ENCODE results near the gene ZNF831.

ZNF831 gene

DNA sequence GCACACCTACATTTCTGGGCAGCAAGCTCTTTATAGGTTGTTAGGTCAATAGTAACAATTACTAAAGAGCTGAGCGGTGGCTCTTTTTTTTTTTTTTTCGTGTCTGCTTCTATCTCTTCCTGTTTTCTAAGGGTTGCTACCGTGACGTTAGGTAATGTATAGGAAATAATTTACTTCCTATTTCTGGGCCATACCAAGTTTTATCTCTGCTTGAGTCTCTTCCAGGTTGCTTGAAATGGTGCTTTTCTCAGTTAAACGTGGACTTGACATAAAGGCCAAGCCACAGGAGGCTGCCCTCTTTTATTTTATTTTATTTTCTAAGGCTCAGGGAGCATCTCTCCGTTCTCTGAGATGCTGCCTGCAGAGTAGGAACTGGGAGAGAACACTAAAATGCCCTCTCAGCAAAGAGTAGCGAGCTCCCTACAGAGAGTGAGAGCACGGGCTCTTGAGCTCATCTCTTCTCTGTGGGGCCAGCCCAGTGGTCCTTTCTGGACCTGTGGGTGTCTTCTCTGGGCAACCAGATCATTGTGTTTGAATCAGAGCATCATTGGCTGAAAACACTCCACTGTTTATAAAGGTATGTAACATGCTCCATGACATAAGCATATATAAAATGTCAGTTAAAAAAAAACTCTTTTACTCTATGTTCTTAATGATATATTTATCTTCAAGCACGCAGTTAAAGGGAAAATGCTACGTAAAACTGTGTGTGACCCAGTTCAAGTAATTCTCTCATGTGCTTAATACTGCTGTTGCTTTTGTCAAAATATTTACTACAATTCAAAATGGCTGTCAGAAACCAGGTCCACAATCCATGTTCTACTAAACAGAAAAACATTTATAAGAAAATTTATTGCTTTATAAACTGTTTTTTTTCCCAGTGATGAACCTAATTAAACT, at the start of gene ZNF831:
Gene ZNF831, plus strand, starts transcription at position 191 of the 900 bp plus-strand sequence. CDS start 27,199 bp downstream, outside the sequence.
- DNase-seq, result no peak

DNA sequence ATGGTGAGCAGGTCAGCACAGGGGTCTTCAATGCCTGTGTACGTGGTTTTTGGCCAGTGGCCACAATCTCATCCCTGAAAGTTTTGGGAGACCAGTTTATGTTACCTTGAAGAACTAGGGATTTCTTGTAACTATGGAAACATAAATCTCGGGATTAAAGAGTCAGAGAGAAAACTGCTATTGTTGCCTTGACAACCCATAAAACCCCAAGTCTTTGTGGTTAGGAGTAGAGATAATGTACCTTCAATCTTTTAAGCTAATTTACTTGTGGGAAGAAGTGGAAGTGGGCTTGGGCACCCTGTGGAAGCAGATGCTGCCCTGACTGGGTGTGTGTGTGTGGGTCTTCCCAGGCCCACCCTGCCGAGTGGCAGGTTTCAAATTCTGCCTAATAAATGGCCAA, 46.1 kb upstream of the ZNF831 start:
- no peak for DNase-seq

DNA sequence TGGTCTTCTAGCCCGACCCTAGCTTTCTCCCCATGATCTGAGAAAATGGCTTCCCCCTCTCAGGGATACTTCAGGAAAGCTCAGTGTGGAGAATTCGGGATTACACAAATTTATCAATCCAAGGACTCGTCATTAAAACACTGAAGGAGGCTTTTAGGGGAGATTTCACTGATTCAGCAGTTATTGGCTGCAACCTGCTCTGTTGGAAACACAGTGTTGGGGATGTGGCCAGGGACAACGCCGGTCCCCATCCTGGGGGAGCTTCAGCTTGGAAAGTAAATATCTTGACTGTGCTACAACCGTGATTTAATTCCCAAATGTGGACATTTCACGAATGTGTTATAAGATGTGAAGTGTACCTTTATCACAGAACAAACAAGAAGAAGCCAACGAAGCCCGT, 44.8 kb upstream of the ZNF831 start:
- DNase-seq, result no peak

DNA sequence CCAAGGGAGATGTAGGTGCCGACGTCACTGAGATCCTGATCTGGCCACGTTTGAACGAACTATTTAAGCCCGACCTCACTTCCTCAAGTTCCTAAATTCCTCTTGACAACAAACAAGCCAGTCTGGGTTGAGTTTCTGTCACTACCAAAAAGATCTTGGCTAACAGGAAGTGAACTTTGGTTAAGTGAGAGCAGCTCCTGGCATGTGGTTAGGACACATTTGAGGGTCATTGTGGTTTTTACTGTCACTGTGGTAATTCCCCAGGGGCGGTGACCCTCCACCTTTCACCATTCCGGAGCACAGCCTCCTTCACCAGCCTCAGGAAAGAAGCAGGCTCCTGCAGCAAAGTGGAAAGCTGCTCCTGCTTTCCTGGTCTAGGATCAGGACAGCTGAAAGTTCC, 43.1 kb upstream of the ZNF831 start:
- no peak for DNase-seq

DNA sequence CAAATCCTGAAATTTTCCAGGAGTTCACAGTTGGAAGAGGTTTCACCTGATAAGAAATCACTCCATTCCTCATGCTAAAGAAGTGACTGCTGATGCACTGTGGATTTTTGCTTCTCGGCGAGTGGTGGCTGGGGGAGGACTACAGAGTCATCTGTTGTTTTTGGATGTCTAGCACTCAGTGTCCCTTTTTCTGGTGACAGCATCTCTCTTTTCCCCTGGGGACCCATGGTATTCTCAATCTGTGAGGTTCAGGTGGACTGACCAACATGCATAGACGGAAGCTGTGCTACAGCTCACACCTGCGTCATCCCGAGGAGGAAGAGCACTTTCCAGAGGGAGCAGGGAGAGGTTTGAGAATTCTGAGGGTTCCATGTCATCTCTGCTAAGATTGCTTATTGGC, 42.7 kb upstream of the ZNF831 start:
- no peak for DNase-seq

DNA sequence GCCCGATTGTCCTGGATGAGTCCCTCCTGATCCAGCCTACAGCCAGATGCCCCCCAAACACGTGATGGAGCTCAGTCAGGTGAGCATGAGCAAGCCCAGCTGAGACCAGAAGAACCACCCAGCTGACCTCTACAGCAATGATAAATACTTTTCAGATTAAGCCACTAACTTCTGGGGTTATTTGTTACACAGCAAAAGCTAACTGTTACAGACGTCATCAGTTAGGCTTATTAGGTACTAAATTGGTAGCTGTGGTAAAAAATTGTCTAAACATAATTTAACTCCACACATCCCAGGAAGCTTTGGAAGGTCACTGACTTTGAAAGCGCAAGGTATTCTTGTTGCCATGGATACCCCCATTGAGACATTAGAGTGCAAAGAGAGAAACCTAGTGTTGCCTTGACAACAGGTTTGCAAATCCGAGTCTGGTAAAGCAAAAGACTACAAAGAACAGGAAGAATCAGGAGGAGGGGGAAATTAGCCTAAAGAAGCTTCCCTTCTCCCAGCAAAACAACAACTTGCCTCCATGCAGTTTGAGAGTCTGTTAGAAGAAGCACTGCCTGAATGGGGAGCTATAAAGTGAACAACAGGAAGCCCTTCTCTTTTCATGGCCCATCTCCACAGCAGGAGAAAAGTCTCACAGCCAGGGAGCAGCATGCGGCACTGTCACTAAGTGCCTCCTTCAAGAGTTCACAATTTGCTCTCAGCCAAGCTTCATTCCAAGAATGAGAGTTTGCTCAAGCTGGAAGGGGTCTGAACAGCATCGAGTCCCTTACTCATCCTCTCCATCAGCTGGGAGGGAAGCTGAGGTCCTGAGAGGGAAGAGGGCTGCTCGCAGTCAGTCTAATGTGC, 41.7 kb upstream of the ZNF831 start:
- no peak for DNase-seq

DNA sequence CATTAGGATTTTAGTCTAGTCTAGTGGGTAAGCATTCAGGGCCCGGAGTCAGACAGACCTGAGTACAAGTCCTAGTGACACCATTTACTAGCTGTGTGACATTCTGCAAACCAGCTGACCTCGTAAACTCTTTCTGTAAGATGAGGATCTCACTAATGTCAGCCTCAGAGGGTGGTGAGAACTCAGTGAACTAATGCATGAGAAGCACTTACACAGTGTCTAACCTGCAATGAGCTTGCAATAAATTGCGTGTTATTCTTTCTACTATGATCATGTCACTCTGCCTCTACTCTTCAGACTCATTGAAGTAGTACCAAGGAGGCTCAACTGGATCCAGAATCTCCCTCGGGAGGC, 41.1 kb upstream of the ZNF831 start:
- DNase-seq, result no peak

DNA sequence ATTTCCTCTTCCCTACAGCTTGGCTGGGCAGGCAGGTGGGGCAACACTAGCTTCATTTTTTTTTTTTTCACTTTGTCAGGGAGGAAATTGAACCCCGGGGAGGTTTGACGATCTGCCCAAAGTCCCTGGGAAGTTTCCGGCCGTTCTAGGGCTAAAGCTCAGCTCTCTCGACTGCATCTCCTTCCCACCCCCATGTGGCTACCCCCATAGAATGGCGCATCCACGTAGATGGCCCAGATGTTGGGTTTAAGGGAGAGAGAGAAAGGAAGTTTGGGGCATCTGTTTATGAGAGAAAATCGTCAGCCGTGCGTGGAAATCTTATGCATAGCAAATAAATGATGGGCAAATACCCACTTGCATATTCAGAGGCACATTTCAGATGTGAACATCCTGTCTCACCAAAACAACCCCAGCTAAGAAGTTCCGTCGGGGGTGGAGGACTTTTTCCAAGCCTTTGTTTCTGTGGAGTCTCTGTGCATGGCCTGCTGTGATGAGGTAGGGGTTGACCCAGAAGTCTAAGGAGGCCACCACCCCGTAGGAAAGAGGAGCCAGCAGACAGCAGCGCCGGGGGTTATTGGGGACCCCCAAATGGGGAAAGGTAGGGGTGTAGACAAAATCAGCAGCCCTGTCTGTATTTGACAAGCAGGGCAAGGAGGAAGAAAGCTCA, 40.5 kb upstream of the ZNF831 start:
- DNase-seq, result no peak

DNA sequence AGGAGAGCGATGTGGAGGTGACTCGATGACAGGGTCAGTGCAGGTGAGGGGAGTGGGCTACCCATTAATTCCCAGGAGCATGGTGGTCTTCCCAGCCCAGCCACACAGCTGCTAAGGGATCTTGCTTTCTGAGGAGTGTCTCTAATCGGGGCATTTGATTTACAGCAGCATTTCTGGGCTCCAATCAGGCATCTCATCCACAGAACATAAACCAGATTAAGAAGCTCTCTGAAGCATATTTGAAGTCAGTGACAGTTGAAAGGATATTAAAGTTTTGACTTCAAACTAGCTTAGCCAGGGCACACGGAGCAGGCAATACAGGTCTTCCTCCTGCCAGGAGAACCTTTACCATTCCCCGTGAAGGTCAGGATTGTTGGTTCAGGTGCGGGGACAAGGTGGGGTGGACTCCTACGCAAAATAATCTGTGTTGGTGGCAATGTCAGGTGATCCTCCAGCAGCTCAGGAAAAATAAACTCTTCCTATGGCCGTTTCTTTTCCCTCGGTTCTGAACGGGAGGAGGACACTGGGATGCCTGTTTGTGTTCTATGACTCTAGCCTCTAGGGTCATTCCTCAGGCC, 39.9 kb upstream of the ZNF831 start:
- no peak for DNase-seq

DNA sequence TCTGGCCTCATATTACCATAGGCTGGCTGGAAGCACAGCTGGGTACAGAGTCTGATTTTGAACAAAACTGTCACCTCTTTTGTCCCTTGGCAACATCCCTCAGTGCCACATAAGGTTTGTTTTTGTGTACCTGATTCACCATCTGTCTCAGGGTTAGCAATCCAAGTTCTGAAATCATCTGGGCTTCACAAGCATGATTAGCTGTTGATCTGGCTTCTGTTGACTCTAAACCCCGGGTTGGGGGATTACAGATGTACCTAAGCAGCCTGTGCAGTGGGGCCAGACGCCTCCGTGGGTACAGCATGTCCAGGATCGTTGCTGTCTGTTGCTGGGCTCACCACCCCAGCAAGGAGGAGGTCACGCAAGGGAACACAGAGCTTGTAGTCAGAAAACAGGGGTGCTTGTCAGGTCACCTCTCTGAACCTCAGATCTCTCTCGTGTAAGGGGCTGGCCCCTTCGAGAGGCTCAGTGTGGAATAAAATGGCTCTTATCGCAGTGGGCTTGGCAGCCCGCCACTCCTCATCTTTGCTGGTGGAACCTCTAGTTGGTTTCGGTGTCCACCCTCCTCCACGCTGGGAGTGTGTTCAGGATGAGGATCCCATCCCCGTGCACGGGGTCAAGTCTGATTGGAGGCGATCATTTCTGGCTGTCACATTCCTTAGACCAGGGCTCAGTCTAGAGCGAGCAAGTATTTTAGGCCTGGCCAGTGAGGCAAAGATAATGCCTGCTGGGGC, 39.2 kb upstream of the ZNF831 start:
- DNase-seq, result no peak

DNA sequence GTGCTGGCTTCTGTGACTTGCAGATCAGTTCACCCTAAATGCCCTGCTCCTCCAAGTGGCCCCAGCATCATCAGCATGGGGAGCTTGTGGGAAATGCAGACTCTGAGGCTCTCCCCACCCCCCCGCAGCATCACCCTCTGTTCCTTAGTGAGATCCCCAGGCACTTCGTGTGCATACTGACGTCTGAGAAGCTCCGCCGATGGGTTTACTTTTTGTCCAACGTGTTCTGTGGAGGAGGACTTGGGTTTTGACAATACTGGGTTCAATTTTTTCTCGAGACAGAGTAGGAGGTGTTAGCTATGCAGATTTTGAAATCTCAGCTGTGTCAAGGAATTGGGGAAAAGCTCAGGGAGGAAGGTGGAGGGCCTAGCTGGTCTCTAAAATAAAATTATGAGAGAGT, 38.3 kb upstream of the ZNF831 start:
- no peak for DNase-seq

DNA sequence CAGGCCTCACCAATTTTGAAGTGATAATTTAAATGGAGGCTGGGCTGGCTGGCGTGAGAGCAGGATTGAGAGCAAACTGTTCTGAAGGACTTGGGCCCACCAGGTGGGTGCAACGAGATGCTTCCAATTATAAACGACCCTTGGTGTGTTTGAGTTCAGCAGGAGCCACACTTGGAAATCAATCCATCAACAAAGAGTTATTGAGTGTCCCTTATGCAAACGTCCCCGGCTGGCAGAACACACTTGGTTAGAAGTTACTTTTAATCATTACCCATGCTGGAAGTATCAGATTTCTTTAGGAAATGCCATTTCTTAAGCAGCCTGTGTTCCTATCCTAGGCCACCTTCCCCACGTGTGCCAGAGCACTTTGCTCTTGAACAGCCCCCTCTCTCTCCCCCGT, 37.8 kb upstream of the ZNF831 start:
- no peak for DNase-seq

DNA sequence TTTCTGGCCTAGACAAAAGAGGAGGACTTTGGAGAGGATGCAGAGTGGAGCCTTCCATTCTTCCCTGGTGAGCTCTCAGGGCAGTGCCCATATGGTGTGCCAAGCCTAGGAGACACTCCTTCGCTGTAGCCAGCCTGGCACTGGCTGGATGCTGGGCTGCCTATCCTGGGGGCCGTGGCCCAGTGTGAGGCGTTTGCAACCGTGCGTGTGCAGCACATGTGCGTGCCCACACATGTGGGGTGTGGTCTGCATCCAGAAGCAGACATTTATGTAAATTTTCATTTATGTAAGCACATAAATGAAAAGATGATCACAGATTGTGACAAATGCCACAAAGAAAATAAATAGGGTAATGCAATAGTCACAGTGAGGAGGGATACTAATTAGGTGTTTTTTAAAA, 35.8 kb upstream of the ZNF831 start:
- no peak for DNase-seq

DNA sequence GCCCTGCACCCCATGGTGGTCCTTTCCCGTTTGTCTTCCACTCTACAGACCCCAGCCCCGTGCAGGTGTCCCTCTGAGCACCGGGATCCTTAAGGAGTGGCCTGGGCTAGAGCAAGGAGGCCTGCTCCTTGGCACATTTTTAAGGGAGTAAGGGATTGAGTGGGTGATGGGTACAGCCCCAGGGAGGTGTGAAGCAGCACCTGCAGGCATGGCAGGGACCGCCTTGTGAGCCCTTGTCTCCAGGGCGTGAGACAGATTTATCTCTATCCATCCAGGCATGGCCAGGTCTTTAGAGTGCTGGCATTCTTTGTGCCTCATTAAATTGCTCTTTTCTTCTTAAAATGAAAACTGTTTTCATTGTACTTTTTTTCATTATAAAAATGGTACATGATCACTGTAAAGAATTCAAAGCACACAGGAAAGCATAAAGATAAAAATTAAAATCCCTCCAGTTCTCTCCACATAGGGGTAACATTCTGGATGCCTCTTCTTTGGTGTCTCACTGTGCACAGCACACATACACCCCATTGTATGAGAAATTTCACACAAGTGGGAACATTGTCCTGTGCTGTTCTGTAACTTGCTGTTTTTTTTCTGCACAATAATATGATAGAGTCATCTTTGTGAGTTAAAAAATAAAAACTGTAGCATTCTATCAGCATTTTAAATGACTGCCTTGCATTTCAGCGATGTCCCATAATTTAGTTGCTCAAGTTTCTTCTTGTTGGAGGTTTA, 31.9 kb upstream of the ZNF831 start:
- DNase-seq, result no peak

DNA sequence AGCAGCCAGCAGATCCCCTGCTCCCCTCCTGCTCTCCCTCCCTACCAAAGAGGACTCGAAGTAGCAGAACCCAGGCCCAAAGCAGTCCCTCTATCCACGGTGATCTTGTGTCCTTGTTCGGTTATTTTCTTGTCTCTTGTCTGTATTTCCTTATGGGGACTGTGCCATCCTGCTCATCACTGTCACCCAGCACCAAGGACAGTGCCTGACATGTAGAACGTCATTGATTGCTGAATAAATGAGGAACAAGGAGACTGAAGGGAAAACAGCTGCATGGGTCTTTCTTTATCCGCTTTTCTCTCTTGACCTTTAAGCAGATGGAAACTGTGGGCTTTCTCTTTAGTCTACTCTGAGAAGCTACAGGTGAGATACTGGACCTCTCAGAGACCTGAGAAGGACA, 29.4 kb upstream of the ZNF831 start:
- DNase-seq, result no peak

DNA sequence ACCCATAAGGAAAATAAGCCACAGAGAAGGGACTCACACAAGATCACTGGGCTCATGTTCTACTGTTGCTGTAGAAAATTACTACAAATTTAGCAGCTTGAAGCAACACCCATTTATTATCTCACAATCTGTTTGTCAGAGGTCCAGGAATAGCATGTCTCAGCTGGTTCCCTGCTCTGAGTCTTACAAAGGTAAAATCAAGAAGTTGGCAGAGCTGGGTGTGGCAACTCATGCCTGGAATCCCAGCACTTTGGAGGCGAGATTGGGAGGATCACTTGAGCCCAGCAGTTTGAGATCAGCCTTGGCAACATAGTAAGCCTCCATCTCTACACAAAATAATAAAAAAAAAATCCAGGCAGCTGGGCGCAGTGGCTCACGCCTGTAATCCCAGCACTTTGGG, 28.5 kb upstream of the ZNF831 start:
- DNase-seq, result no peak

DNA sequence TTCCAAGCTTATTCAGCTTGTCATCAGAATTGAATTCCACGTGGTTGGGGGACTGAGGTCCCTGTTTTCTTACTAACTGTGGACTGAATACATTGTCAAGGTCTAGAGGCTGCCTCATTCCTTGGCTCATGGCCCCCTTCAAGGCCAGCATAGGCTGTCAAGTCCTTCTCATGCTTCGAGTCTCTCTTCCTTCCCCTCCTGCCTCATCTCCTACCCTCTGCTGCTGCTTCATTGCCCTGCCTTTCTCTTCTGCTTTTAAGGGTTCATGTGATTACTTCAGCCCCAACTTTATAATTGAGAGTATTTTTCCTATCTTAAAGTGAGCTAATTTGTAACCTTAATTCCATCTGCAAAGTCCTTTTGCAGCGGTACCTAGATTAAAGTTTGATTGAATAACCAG, 27.6 kb upstream of the ZNF831 start:
- DNase-seq, result no peak

DNA sequence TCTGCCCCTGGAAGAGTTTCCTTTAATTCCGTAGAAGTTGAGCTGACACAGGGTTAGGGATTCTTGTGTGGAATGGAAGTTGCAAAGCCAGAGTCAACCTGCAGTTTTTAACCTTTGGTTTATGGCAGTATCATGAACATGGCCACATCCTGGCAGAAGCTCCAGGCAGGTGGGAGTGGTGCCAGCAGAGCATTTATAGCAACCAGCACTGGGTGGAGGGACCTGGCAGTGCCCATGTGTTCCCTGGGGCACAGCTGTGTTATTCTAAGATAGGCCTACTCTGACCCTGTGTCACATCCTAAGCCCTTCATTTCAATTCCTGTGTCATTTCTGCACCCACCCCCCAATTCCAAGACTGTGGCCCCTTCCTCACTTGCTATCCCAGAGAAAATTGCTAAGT, 26.1 kb upstream of the ZNF831 start:
- no peak for DNase-seq

DNA sequence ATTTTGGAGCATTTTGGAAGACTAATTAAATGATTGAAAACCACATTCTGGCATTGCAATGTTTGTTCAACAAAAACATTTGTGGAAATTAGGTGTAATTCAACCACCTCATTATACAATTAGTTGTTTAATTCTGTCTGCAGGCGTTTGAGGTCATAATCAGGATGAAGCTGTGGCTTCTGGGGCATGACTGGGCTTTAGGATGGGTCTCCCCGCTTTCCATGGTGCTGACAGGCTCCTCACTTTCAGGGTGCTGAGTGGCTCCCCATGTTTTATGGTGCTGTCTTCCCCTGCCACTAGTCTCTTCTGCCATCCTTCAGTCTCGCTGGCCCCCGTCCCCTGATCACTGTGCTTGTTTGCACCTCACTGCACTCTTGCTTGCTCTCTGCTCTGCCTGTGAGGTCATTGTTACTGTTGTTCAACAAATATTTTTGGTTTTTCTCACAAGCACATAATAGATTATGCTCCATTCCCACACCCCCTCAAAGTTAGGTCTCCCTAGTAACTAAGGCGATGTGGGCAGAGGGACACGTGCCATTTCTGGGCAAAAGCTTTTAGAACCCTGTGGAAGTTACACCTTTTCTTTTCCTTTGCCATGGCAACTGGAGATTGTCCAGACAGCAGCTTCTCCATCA, 25.4 kb upstream of the ZNF831 start:
- no peak for DNase-seq

DNA sequence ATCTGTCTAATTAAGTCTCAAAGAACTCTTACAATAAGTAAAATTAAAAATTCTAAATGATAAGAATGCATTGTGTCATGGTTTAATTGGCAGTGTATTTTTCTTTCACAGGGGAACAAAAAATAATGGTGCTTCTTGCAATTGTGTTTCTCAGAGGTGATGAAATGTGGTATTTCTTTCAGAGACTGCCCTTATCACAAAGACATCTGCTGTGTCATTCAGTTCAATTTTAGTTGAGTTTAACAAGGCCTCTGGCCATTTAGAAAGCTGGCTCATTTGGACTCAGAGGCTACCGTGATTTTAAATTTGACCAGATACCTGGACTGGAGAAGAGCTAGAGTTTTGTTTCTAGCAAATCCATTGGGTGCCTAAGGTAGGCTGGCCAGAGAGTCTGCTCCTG, 23.6 kb upstream of the ZNF831 start:
- no peak for DNase-seq

Data from activated CD4-positive, CD25-positive, alpha-beta regulatory T cell treated with anti-CD3 and anti-CD28 coated beads, Interleukin-2, amount 50 U/mL, for 72 hours (primary cell).